Measurements from ENCODE around the gene TRAPPC8.
A peak's percentile ranks its signal among the peaks of the same experiment; 100 is the strongest.
"Not testable (repeated sequence)": the region's sequence is repeated elsewhere in the genome, so short reads cannot be mapped to it uniquely, and the experiment has no call there.

TRAPPC8 gene

GRCh38 chr18:31946305-31947046 lies 3.5 kb upstream of the TRAPPC8 start:
- H3K4me1 ChIP-seq = peaks cover 19% of the 10 kb centered on the region
- H3K27me3 ChIP-seq = no peaks in the 10 kb centered on the region
- TF ChIP-seq Cebpa-rat (IDR thresholded peaks at IDR 0.05) = no peak
- peaks cover 10% of the 10 kb centered on the region for H4K20me1 ChIP-seq
- H3K27ac ChIP-seq = no peak overlapping the region
- H3K9me3 ChIP-seq = no peaks in the 10 kb centered on the region
- H3K4me2 ChIP-seq = no peak overlapping the region
- H3K9ac ChIP-seq = no peak overlapping the region
- no peak overlapping the region for H3K4me3 ChIP-seq
- no peaks in the 10 kb centered on the region for H3K36me3 ChIP-seq

DNA sequence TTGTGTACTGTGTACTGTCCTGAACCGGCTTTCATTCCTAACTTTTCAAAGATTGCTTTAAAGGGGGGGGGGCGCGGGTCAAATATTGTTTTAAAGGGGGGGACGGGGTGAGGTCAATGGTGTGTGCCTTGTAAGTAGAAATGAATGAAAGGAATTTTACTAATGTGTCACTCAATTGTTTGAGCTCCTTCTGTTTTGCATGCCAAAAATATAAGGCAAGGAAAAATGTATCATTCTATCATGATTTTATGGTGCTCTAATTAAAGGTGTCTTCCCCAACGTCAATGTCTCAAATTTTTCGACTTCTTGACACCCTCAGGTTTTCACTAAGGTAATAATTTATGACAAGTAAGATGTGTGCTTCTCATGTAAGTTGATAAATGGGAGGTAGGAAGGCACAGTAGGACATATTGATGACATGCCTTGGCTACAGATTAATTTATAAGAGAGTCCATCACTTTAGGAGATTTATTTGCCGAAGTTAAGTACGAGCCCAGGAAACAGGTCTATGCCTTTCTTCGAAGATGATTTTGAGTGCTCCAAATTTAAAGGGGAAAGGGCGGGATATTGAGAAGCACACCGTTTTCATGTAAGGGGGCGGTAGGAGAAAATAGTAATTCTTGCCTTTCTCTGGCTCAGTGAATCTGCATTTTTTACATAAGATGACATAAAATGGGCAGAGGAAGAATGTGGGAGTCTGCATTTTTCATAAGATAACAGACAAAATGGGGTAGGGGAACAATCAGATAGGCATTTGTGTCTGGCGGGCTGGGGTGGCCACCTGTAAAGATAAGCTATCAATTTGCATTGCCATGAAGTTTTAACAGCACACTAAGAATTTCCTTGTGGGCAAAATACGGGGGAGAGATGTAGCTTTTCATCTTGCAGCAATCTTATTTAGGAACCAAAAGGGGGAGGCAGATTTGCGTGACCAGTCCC lies 1.2 kb upstream of the TRAPPC8 start:
- Histone ChIP-seq H3K4me1 (peaks cover 42% of the 10 kb centered on the region), H3K9me3 (no peaks in the 10 kb centered on the region), H3K27ac (peak overlapping the region; percentile 77), H4K20me1 (peaks cover 33% of the 10 kb centered on the region), H3K27me3 (no peaks in the 10 kb centered on the region), H3K4me2 (peak overlapping the region; percentile 88), H3K9ac (peak overlapping the region; percentile 77), H3K4me3 (peak overlapping the region; percentile 81), H3K36me3 (peaks cover 12% of the 10 kb centered on the region; the same call in 1 of the 2 replicates)
- no peak for TF ChIP-seq Cebpa-rat (IDR thresholded peaks at IDR 0.05)

- H3K36me3 ChIP-seq = peaks cover 12% of the 10 kb centered on the region; the same call in 1 of the 2 replicates
- H3K4me2 ChIP-seq = peak overlapping the region; percentile 92
- peak overlapping the region; percentile 93 for H3K9ac ChIP-seq
- peak overlapping the region; percentile 81 for H3K4me3 ChIP-seq
- H3K4me1 ChIP-seq = peaks cover 59% of the 10 kb centered on the region
- no peaks in the 10 kb centered on the region for H3K9me3 ChIP-seq
- TF ChIP-seq Cebpa-rat (IDR thresholded peaks at IDR 0.05) = no peak
- H4K20me1 ChIP-seq = peaks cover 34% of the 10 kb centered on the region
- H3K27ac ChIP-seq = peak overlapping the region; percentile 98
- H3K27me3 ChIP-seq = no peaks in the 10 kb centered on the region
Measured at GRCh38 chr18:31942291-31942998, 483 bp downstream of the TRAPPC8 start.

DNA sequence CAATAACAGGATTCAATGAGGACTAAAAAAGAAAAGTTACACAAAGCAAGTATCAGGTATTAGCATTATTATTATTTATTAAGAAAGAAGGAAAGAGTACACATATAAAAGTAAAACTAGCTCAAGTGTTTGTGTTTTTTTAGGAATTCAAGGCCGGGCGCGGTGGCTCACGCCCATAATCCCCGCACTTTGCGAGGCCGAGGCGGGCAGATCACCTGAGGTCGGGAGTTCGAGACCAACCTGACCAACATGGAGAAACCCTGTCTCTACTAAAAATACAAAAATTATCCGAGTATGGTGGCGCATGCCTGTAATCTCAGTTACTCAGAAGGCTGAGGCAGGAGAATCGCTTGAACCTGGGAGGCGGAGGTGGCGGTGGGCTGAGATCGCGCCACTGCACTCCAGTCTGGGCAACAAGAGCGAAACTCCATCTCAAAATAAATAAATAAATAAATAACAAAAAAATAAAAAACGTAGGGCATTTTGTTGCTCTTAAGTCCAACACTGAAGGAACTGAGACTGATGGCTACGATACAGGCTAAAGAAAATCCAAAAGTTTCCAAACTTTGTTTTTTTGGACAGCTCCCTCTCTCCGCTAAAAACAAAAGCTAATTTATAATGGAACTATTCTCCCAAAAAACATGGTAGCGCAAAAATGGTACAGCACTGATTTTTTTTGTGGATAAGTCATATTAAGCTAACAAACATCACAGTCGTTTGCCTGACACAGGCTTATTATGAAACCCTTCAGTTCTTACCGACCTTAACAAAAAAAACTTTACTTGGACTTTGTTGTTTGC lies 1.7 kb downstream of the TRAPPC8 start:
- no peaks in the 10 kb centered on the region for H3K9me3 ChIP-seq
- H3K27ac ChIP-seq = peak overlapping the region; percentile 98; the same call in 1 of the 2 replicates
- peak overlapping the region; percentile 92 for H3K4me2 ChIP-seq
- H3K4me1 ChIP-seq = peaks cover 69% of the 10 kb centered on the region
- no peaks in the 10 kb centered on the region for H3K27me3 ChIP-seq
- H3K36me3 ChIP-seq = peaks cover 16% of the 10 kb centered on the region; the same call in 1 of the 2 replicates
- H3K4me3 ChIP-seq = peak overlapping the region; percentile 81
- no peak for TF ChIP-seq Cebpa-rat (IDR thresholded peaks at IDR 0.05)
- H3K9ac ChIP-seq = peak overlapping the region; percentile 93
- peaks cover 38% of the 10 kb centered on the region for H4K20me1 ChIP-seq

- H3K9me3 ChIP-seq, H3K9ac ChIP-seq, H3K27me3 ChIP-seq, H3K27ac ChIP-seq, H3K4me3 ChIP-seq, H3K4me2 ChIP-seq: not testable (repeated sequence)
- H3K36me3 ChIP-seq = peaks cover 67% of the 10 kb centered on the region
- peaks cover 66% of the 10 kb centered on the region for H4K20me1 ChIP-seq
- peaks cover 36% of the 10 kb centered on the region for H3K4me1 ChIP-seq
Measured at GRCh38 chr18:31934773-31935172, 8.2 kb downstream of the TRAPPC8 start.

GRCh38 chr18:31931886-31932240 lies 11.1 kb downstream of the TRAPPC8 start:
- H3K27ac ChIP-seq = no peak overlapping the region

GRCh38 chr18:31931163-31931885 lies 11.6 kb downstream of the TRAPPC8 start:
- no peaks in the 10 kb centered on the region; the same call in 1 of the 2 replicates for H3K9me3 ChIP-seq
- no peak overlapping the region for H3K27ac ChIP-seq
- TF ChIP-seq Cebpa-rat (IDR thresholded peaks at IDR 0.05) = no peak
- H4K20me1 ChIP-seq = peaks cover 82% of the 10 kb centered on the region
- no peaks in the 10 kb centered on the region for H3K27me3 ChIP-seq
- peaks cover 92% of the 10 kb centered on the region for H3K36me3 ChIP-seq
- H3K4me3 ChIP-seq = no peak overlapping the region
- H3K4me2 ChIP-seq = no peak overlapping the region
- no peak overlapping the region for H3K9ac ChIP-seq
- H3K4me1 ChIP-seq = peaks cover 6% of the 10 kb centered on the region; the same call in 1 of the 2 replicates

More at GRCh38 chr18:31931886-31932240, 11.1 kb downstream of the TRAPPC8 start:
- Histone ChIP-seq H3K4me1 (peaks cover 9% of the 10 kb centered on the region; the same call in 1 of the 2 replicates), H3K4me2 (no peak overlapping the region), H4K20me1 (peaks cover 85% of the 10 kb centered on the region), H3K36me3 (peaks cover 90% of the 10 kb centered on the region), H3K27me3 (no peaks in the 10 kb centered on the region), H3K9me3 (no peaks in the 10 kb centered on the region), H3K9ac (no peak overlapping the region), H3K4me3 (no peak overlapping the region)
- TF ChIP-seq Cebpa-rat (IDR thresholded peaks at IDR 0.05) = no peak

GRCh38 chr18:31929273-31929672 lies 13.7 kb downstream of the TRAPPC8 start:
- Histone ChIP-seq H3K4me2 (no peak overlapping the region), H4K20me1 (peaks cover 65% of the 10 kb centered on the region), H3K9me3 (no peaks in the 10 kb centered on the region; the same call in 1 of the 2 replicates), H3K9ac (no peak overlapping the region), H3K27me3 (no peaks in the 10 kb centered on the region), H3K27ac (no peak overlapping the region), H3K36me3 (peaks cover 91% of the 10 kb centered on the region), H3K4me1 (0 out of 2 replicates have a peak, but pooled peaks cover 4% of the 10 kb centered on the region), H3K4me3 (no peak overlapping the region)
- no peak for TF ChIP-seq Cebpa-rat (IDR thresholded peaks at IDR 0.05)

Data from BLaER1 (cell line).